Heart left ventricle (tissue), 16 donors: ENCODE data around the gene YIPF4. TPM values are rescaled to one million over a fixed set of nuclear protein-coding genes. Genes with fewer than 3 reads are reported as not detected.
"Not testable (repeated sequence)": the region's sequence is repeated elsewhere in the genome, so short reads cannot be mapped to it uniquely, and the experiment has no call there.

Experiments
- ATAC-seq, 4 donors: fragments of 200-7000 bp; cut with Tn5 transposase; one replicate each; pipeline ENCODE4 v1.9.1; 2020 to 2022; ENCODE audit warnings: moderate library complexity in 4 of 4, mild to moderate bottlenecking in 3 of 4, moderate number of reproducible peaks in 1 of 4
- DNase-seq, 5 donors: peaks; one replicate each; pipeline ENCODE4 v3.0.0-alpha.2; 2020
- H3K27ac ChIP-seq, 12 donors: fragments of 200-600 bp; sonication (generic) in 4 of 12; one replicate each; pipeline versions ENCODE4 v1.5.0 to v1.8.0; 2016 to 2022; ENCODE audit warnings: mild to moderate bottlenecking in 2 of 12
- H3K27me3 ChIP-seq, 9 donors: fragments of 200-600 bp; sonication (generic) in 2 of 9; one replicate each; pipeline versions ENCODE4 v1.5.1 to v1.8.0; 2016 to 2022; ENCODE audit warnings: mild to moderate bottlenecking in 3 of 9
- H3K36me3 ChIP-seq, 9 donors: fragments of 200-600 bp; sonication (generic) in 2 of 9; one replicate each; pipeline versions ENCODE4 v1.5.0 to v1.8.0; 2018 to 2022; ENCODE audit warnings: mild to moderate bottlenecking in 2 of 9
- H3K4me1 ChIP-seq, 12 donors: fragments of 200-600 bp; sonication (generic) in 4 of 12; one replicate each; pipeline versions ENCODE4 v1.5.0 to v1.8.0; 2016 to 2022; ENCODE audit warnings: mild to moderate bottlenecking in 3 of 12
- H3K4me3 ChIP-seq, 12 donors: fragments of 200-600 bp; sonication (generic) in 4 of 12; one replicate each; pipeline versions ENCODE4 v1.5.0 to v1.8.0; 2017 to 2022; ENCODE audit warnings: mild to moderate bottlenecking in 9 of 12, moderate library complexity in 4 of 12
- H3K9me3 ChIP-seq, 12 donors: fragments of 200-600 bp; sonication (generic) in 4 of 12; one replicate each; pipeline versions ENCODE4 v1.5.0 to v1.8.0; 2016 to 2022; ENCODE audit warnings: mild to moderate bottlenecking in 1 of 12
- CTCF ChIP-seq, 12 donors: fragments of 200-600 bp; sonication (generic) in 4 of 12; IDR thresholded peaks; one replicate each; pipeline versions ENCODE4 v1.5.0 to v1.8.0; 2018 to 2022; ENCODE audit warnings: antibody characterized with exemption in 12 of 12, mild to moderate bottlenecking in 5 of 12
- POLR2A ChIP-seq, 2 donors: fragments of 450-650 bp; IDR thresholded peaks; one replicate each; pipeline ENCODE4 v1.6.1; 2017; ENCODE audit warnings: antibody characterized with exemption in 2 of 2, mild to moderate bottlenecking in 2 of 2, moderate library complexity in 2 of 2
- WGBS, 4 donors: extraction: QIAGEN DNeasy Blood & Tissue Kit in 2 of 4; methylation state at CpG; one replicate each; pipeline versions ENCODE4 v1.1.5 to v1.1.7; 2013 to 2018; 5-methylcytosine and 5-hydroxymethylcytosine counted together
- intact Hi-C, 10 donors: fragments of 100-400 bp; cut with DNase I; formaldehyde crosslinking; loops; one replicate each; pipeline versions ENCODE4 v1.11.1 to v1.14.2; 2022
- polyA plus RNA-seq, 2 donors: library from polyadenylated mRNA; stranded (reverse); fragments of 200-250 nt; gene quantifications; one replicate each; pipeline ENCODE4 v1.2.3, GENCODE V29; 2013
- total RNA-seq, 9 donors: library from RNA; depleted of rRNA in 2 of 9; stranded (reverse); fragments of >200 nt in 2 of 9; fragmentation: NEBNext Ultra II Directional in 3 of 9; extraction: Animal tissue kit (Norgen Biotek cat#: 25700) in 3 of 9; gene quantifications; one replicate each; pipeline versions ENCODE4 v1.1.0 to v1.2.4, GENCODE V29; 2016 to 2023
- donor health status: ischemic (EF 13 %, LVEDD 7.1; RV severe dilation, severe dysfunction).
- donor health status: healthy with polysubstance abuse.
- donor health status: DM: no; HTN: yes; CAD: no.
- donor health status: DM: no; HTN: no; CAD: no.
- donor health status: ischemic (EF 25% LVEDD 6.9; RV normal size, moderate dysfunction).
- donor health status: ischemic (EF 25% LVEDD 5.7; RV mildly dilated, moderate dysfunction).
- donor health status: healthy.
- donor health status: DM: yes; HTN: yes; CAD: no.
- donor health status: ischemic (EF 35%, LVEDD 5.7; RV mildly dilated, moderate dysfunction).
- donor health status: nonischemic (EF 11% LVEDD 7.7; RV severe dilation, severe dysfunction).
- donor health status: DM: yes; HTN: yes; CAD: no.
- donor health status: PGD.
- donor health status: ischemic (EF 29% LVEDD 5.4; RV normal size, mild dysfunction).
- donor health status: nonischemic (EF 23%, LVEDD 6.1; RV moderate dilation, normal function).

The YIPF4 gene
- total and polyA plus RNA-seq, 11 donors = 14.9 to 79.3 (median 60.3) TPM

- intact Hi-C loops = no loop called here
- H3K36me3 ChIP-seq = no peaks in the 10 kb centered on the region
- peaks cover 0 to 22% (median 5%) of the 10 kb centered on the region in 12 donors for H3K4me1 ChIP-seq
- TF ChIP-seq CTCF (IDR thresholded peaks at IDR 0.05) = no peak
- WGBS, 4 donors = 74 to 77% (median 75%) methylated on average over 7 of the region's 7 CpGs
- no peaks in the 10 kb centered on the region for H3K9me3 ChIP-seq
- DNase-seq = no peak
- H3K4me3 ChIP-seq = peak within 1 kb of the TSS in 4 of 12 donors; percentile 8 to 53 (median 13)
- peak; percentile 41 to 78 (median 58) for ATAC-seq
- peak within 1 kb of the TSS in 11 of 12 donors; percentile 5 to 94 (median 58) for H3K27ac ChIP-seq
- no peaks in the 10 kb centered on the region for H3K27me3 ChIP-seq
These were observed 13.1 kb upstream of the YIPF4 start, which contains the start of gene NLRC4 for GRCh38 chr2:32264422-32265105. Gene NLRC4, minus strand, starts transcription at chr2:32264886. Its CDS starts 8,111 bp downstream, at chr2:32256775.

- ATAC-seq = no peak
- TF ChIP-seq POLR2A (IDR thresholded peaks at IDR 0.05) = no peak
- Histone ChIP-seq H3K27ac (no peak overlapping the region), H3K4me1 (peaks cover 0 to 10% (median 3%) of the 10 kb centered on the region in 12 donors), H3K4me3 (no peak overlapping the region), H3K9me3 (no peaks in the 10 kb centered on the region), H3K27me3 (no peaks in the 10 kb centered on the region), H3K36me3 (no peaks in the 10 kb centered on the region)
- intact Hi-C loops = loop anchor here in 2 of 10 donors (10.0 kb wide), 1 partner anchor 106 kb away; the partner anchor contains the start of gene SLC30A6 (in 2 of the 2)
- no peak for DNase-seq
- 77 to 87% (median 80%) methylated on average over 2 of the region's 2 CpGs for WGBS, 4 donors
These were observed 6.6 kb upstream of the YIPF4 start for GRCh38 chr2:32271063-32271462.

GRCh38 chr2:32272279-32272678 is 5.4 kb upstream of the YIPF4 start:
- 55 to 59% (median 56%) methylated on average over 3 of the region's 3 CpGs for WGBS, 4 donors
- Histone ChIP-seq H3K36me3 (no peaks in the 10 kb centered on the region), H3K27me3 (no peaks in the 10 kb centered on the region), H3K27ac (no peak overlapping the region), H3K4me3 (no peak overlapping the region), H3K4me1 (peaks cover 0 to 15% (median 5%) of the 10 kb centered on the region in 12 donors), H3K9me3 (no peaks in the 10 kb centered on the region)
- intact Hi-C loops = loop anchor here in 2 of 10 donors (10.0 kb wide), 1 partner anchor 107 kb away; the partner anchor contains the start of gene SLC30A6 (in 2 of the 2)
- TF ChIP-seq POLR2A (IDR thresholded peaks at IDR 0.05) = no peak
- TF ChIP-seq CTCF (IDR thresholded peaks at IDR 0.05) = no peak
- ATAC-seq (no peak), DNase-seq (no peak)

- Histone ChIP-seq H3K27me3 (no peaks in the 10 kb centered on the region), H3K9me3 (no peaks in the 10 kb centered on the region), H3K36me3 (no peaks in the 10 kb centered on the region), H3K4me3 (no peak overlapping the region), H3K27ac (no peak overlapping the region), H3K4me1 (peaks cover 0 to 17% (median 9%) of the 10 kb centered on the region in 12 donors)
- ATAC-seq (no peak), DNase-seq (no peak)
- intact Hi-C loops = loop anchor here in 2 of 10 donors (10.0 kb wide), 1 partner anchor 109 kb away; the partner anchor contains the start of gene SLC30A6 (in 2 of the 2)
- WGBS, 4 donors = 79 to 85% (median 80%) methylated on average over 2 of the region's 2 CpGs
- TF ChIP-seq CTCF (IDR thresholded peaks at IDR 0.05) = no peak
- TF ChIP-seq POLR2A (IDR thresholded peaks at IDR 0.05) = no peak
These were observed 3.4 kb upstream of the YIPF4 start for GRCh38 chr2:32274289-32274688.

- not testable (repeated sequence) for H3K27me3 ChIP-seq, DNase-seq, H3K36me3 ChIP-seq, H3K27ac ChIP-seq, ATAC-seq, H3K4me3 ChIP-seq, H3K9me3 ChIP-seq
- WGBS, 4 donors = 84 to 94% (median 89%) methylated on average over 7 of the region's 7 CpGs
- intact Hi-C loops = loop anchor here in 2 of 10 donors (2.0 to 10.0 kb wide), 3 partner anchors 81 to 111 kb away; partner anchors contain the start of genes BIRC6 (in 2 of the 2) and SLC30A6 (in 2 of the 2)
- H3K4me1 ChIP-seq = peaks cover 0 to 28% (median 18%) of the 10 kb centered on the region in 12 donors
These were observed 1.9 kb upstream of the YIPF4 start for GRCh38 chr2:32275790-32276189.
